Body of pancreas (tissue), 2 donors: ENCODE measurements around the gene ZMYND10. TPM values are rescaled to one million over a fixed set of nuclear protein-coding genes. Genes with fewer than 3 reads are reported as not detected.

Source experiments
- total RNA-seq, 2 donors: library from RNA; depleted of rRNA; stranded (reverse); fragments of >200 nt; gene quantifications; one replicate each; pipeline ENCODE4 v1.1.0, GENCODE V29; 2016

The ZMYND10 gene
- total RNA-seq, 2 donors from 2014 or later = 1.3 to 2.3 TPM

Other genes with a start within 250 kb of the ZMYND10 start
- 10 to 100 TPM in 1 of 2 donors, 1 to 10 TPM in 1; 5.2 to 25.4 TPM for gene SEMA3F, start 190.4 kb downstream of the ZMYND10 start, total RNA-seq
- not detected for gene GNAT1, start 154.1 kb downstream of the ZMYND10 start, total RNA-seq
- gene SLC38A3, start 140.5 kb downstream of the ZMYND10 start, total RNA-seq = 10 to 100 TPM in 1 of 2 donors, 1 to 10 TPM in 1; 4.6 to 48.0 TPM
- 10 to 100 TPM; 46.2 to 53.7 TPM for gene GNAI2, start 109.5 kb downstream of the ZMYND10 start, total RNA-seq
- gene SEMA3B, start 76.6 kb downstream of the ZMYND10 start, total RNA-seq = 100 to 1,000 TPM in 1 of 2 donors, 10 to 100 TPM in 1; 71.1 to 116 TPM
- not detected for gene LSMEM2, start 66.6 kb downstream of the ZMYND10 start, total RNA-seq
- gene IFRD2, start 53.3 kb downstream of the ZMYND10 start, total RNA-seq = 100 to 1,000 TPM in 1 of 2 donors, 10 to 100 TPM in 1; 75.8 to 103 TPM
- 1 to 10 TPM in 1 of 2 donors, under 1 TPM in 1; 0.99 to 2.3 TPM for gene HYAL3, start 46.3 kb downstream of the ZMYND10 start, total RNA-seq
- gene NAA80, start 46.3 kb downstream of the ZMYND10 start, total RNA-seq = 10 to 100 TPM in 1 of 2 donors, 1 to 10 TPM in 1; 4.4 to 11.2 TPM
- 10 to 100 TPM; 13.0 to 20.4 TPM for gene HYAL1, start 42.2 kb downstream of the ZMYND10 start, total RNA-seq
- gene HYAL2, start 23.0 kb downstream of the ZMYND10 start, total RNA-seq = 10 to 100 TPM; 35.6 to 48.3 TPM
- 10 to 100 TPM; 12.9 to 31.6 TPM for gene TUSC2, start 17.5 kb downstream of the ZMYND10 start, total RNA-seq
- 10 to 100 TPM; 26.7 to 30.0 TPM for gene RASSF1, start 4.9 kb downstream of the ZMYND10 start, total RNA-seq
- 10 to 100 TPM; 27.0 to 30.9 TPM for gene NPRL2, start 5.0 kb upstream of the ZMYND10 start, total RNA-seq
- 10 to 100 TPM; 11.4 to 29.0 TPM for gene CYB561D2, start 5.1 kb upstream of the ZMYND10 start, total RNA-seq
- 10 to 100 TPM; 39.4 to 54.1 TPM for gene TMEM115, start 13.8 kb upstream of the ZMYND10 start, total RNA-seq
- 1 to 10 TPM; 1.3 TPM for gene CACNA2D2, start 157.9 kb upstream of the ZMYND10 start, total RNA-seq
- gene C3orf18, start 222.0 kb upstream of the ZMYND10 start, total RNA-seq = 10 to 100 TPM in 1 of 2 donors, 1 to 10 TPM in 1; 6.3 to 11.4 TPM
- 1 to 10 TPM; 6.7 to 9.6 TPM for gene HEMK1, start 223.8 kb upstream of the ZMYND10 start, total RNA-seq